IMR-90 (cell line): ENCODE measurements around the gene CRIM1. TPM values are rescaled to one million over a fixed set of nuclear protein-coding genes. Genes with fewer than 3 reads are reported as not detected.

ENCODE experiments used
- ATAC-seq: fragments of 200-7000 bp; cut with Tn5 transposase; 2 replicates; pipeline ENCODE4 v1.9.1; 2020; ENCODE audit warnings: low read depth, mild to moderate bottlenecking, moderate library complexity
- BruUV-seq: library from RNA; stranded (reverse); fragments of 400-500 nt; replicated peaks from 2 replicates; lab custom pipeline; 2021; lab: Mats Ljungman, UMichigan
- CTCF ChIA-PET: fragments of 300-600 bp; formaldehyde crosslinking; extraction: SDS; loops from one replicate; lab custom pipeline; 2021; ENCODE audit warnings: antibody characterized with exemption; lab: Yijun Ruan, JAX
- POLR2A ChIA-PET: fragments of 300-600 bp; sonication (Branson Sonifier 250); formaldehyde crosslinking; loops from one replicate; lab custom pipeline; 2022; ENCODE audit warnings: antibody characterized with exemption; ENCODE audit not compliant: unreplicated experiment; lab: Charles Lee
- DNase-seq: peaks from one replicate; pipeline ENCODE4 v3.0.0; 2013
- H2AFZ ChIP-seq: replicated peaks from 2 replicates; pipeline ENCODE3; 2013; ENCODE audit warnings: low read length, mild to moderate bottlenecking; ENCODE audit not compliant: poor library complexity
- H2AK5ac ChIP-seq: 2 replicates; pipeline ENCODE4 v1.6.1; 2013; ENCODE audit warnings: low read depth, low read length, inconsistent platforms
- H2AK9ac ChIP-seq: replicated peaks from 2 replicates; pipeline ENCODE3; 2013; ENCODE audit warnings: mild to moderate bottlenecking, low read depth, low read length, moderate library complexity; ENCODE audit not compliant: poor library complexity
- H2BK120ac ChIP-seq: 2 replicates; pipeline ENCODE4 v1.6.1; 2013; ENCODE audit warnings: low read depth, low read length, inconsistent platforms
- H2BK15ac ChIP-seq: 3 replicates; pipeline ENCODE4 v1.6.1; 2013; ENCODE audit warnings: low read depth, low read length, inconsistent platforms
- H2BK20ac ChIP-seq: 2 replicates; pipeline ENCODE4 v1.6.1; 2013; ENCODE audit warnings: low read depth, mild to moderate bottlenecking, inconsistent platforms, low read length, moderate library complexity
- H2BK5ac ChIP-seq: 2 replicates; pipeline ENCODE4 v1.6.1; 2013; ENCODE audit warnings: mild to moderate bottlenecking, low read depth, low read length, inconsistent platforms; ENCODE audit not compliant: poor library complexity, severe bottlenecking
- H3K14ac ChIP-seq: replicated peaks from 2 replicates; pipeline ENCODE4 v1.6.1; 2013; ENCODE audit warnings: low read depth, low read length, inconsistent platforms
- H3K18ac ChIP-seq: 2 replicates; pipeline ENCODE4 v1.6.1; 2013; ENCODE audit warnings: low read depth, low read length, control low read depth
- H3K23ac ChIP-seq: 2 replicates; pipeline ENCODE4 v1.6.1; 2013; ENCODE audit warnings: low read depth, low read length, inconsistent platforms
- H3K27ac ChIP-seq: 2 replicates; pipeline ENCODE4 v1.5.1; 2013; ENCODE audit warnings: mild to moderate bottlenecking, control low read depth, low read length; ENCODE audit not compliant: insufficient read depth
- H3K27me3 ChIP-seq: 2 replicates; pipeline ENCODE4 v1.6.1; 2013; ENCODE audit warnings: low read length; ENCODE audit not compliant: control insufficient read depth, insufficient read depth
- H3K36me3 ChIP-seq: 2 replicates; pipeline ENCODE4 v1.6.1; 2013; ENCODE audit warnings: low read length, mixed read lengths; ENCODE audit not compliant: control insufficient read depth, insufficient read depth
- H3K4ac ChIP-seq: 2 replicates; pipeline ENCODE4 v1.6.1; 2013; ENCODE audit warnings: low read depth, low read length, inconsistent platforms
- H3K4me1 ChIP-seq: 2 replicates; pipeline ENCODE4 v1.6.1; 2013; ENCODE audit warnings: low read length, mixed read lengths; ENCODE audit not compliant: control insufficient read depth, insufficient read depth
- H3K4me2 ChIP-seq: 2 replicates; pipeline ENCODE4 v1.6.1; 2013; ENCODE audit warnings: low read depth, mild to moderate bottlenecking, control low read depth, low read length, moderate library complexity
- H3K4me3 ChIP-seq: 2 replicates; pipeline ENCODE4 v1.5.1; 2013; ENCODE audit warnings: low read depth, mild to moderate bottlenecking, control low read depth, low read length, moderate library complexity; ENCODE audit not compliant: insufficient read depth
- H3K56ac ChIP-seq: 2 replicates; pipeline ENCODE4 v1.6.1; 2013; ENCODE audit warnings: low read length, inconsistent platforms; ENCODE audit not compliant: insufficient read depth; ENCODE audit errors: extremely low read depth
- H3K79me1 ChIP-seq, 2 experiments: 2 replicates each; pipeline ENCODE4 v1.6.1; 2013; ENCODE audit warnings: low read length in 2 of 2, inconsistent platforms in 1 of 2, low read depth in 1 of 2
- H3K9ac ChIP-seq: 2 replicates; pipeline ENCODE4 v1.6.1; 2013; ENCODE audit warnings: low read depth, low read length, control low read depth
- H3K9me1 ChIP-seq: 2 replicates; pipeline ENCODE4 v1.6.1; 2013; ENCODE audit warnings: low read length, inconsistent platforms; ENCODE audit not compliant: insufficient read depth
- H3K9me3 ChIP-seq: 2 replicates; pipeline ENCODE4 v1.6.1; 2013; ENCODE audit warnings: low read length; ENCODE audit not compliant: control insufficient read depth, insufficient read depth
- H4K20me1 ChIP-seq: 2 replicates; pipeline ENCODE4 v1.6.1; 2013; ENCODE audit warnings: low read length, inconsistent platforms; ENCODE audit not compliant: insufficient read depth
- H4K5ac ChIP-seq: 2 replicates; pipeline ENCODE4 v1.6.1; 2013; ENCODE audit warnings: mild to moderate bottlenecking, low read depth, low read length, control low read depth
- H4K8ac ChIP-seq, 2 experiments: 2 replicates each; pipeline ENCODE4 v1.6.1; 2013; ENCODE audit warnings: low read depth in 2 of 2, low read length in 2 of 2, control low read depth in 1 of 2, inconsistent platforms in 1 of 2
- H4K91ac ChIP-seq: 2 replicates; pipeline ENCODE4 v1.6.1; 2013; ENCODE audit warnings: low read depth, low read length, inconsistent platforms; ENCODE audit not compliant: insufficient read depth
- CHD1 ChIP-seq: IDR thresholded peaks from 2 replicates; pipeline ENCODE4 v1.6.1; 2012; ENCODE audit warnings: low read depth, low read length, improper control_type of control experiment
- FOS ChIP-seq: fragments of 150-350 bp; IDR thresholded peaks from 2 replicates; pipeline ENCODE4 v1.6.1; 2016; ENCODE audit warnings: low read depth, low read length
- MAFK ChIP-seq: IDR thresholded peaks from 2 replicates; pipeline ENCODE4 v1.6.1; 2012; ENCODE audit warnings: low read depth, low read length, improper control_type of control experiment
- RCOR1 ChIP-seq: IDR thresholded peaks from 2 replicates; pipeline ENCODE4 v1.6.1; 2012; ENCODE audit warnings: mild to moderate bottlenecking, low read length, improper control_type of control experiment; ENCODE audit not compliant: insufficient replicate concordance
- SMC3 ChIP-seq: fragments of 150-350 bp; IDR thresholded peaks from 2 replicates; pipeline ENCODE4 v1.6.1; 2016; ENCODE audit warnings: low read depth, mild to moderate bottlenecking, antibody characterized with exemption, low read length, moderate library complexity
- WGBS, 2 experiments: methylation state at CpG; one replicate each; pipeline versions ENCODE4 v1.1.5 to v1.1.7; 2013; ENCODE audit warnings: missing lambda C conversion rate in 2 of 2; ENCODE audit not compliant: insufficient read length in 1 of 2; ENCODE audit errors: extremely low coverage in 2 of 2; 5-methylcytosine and 5-hydroxymethylcytosine counted together
- dilution Hi-C: fragments of 300-500 bp; cut with HindIII; formaldehyde crosslinking; loops from one replicate; pipeline ENCODE4 v1.14.3; 2018; ENCODE audit warnings: low sequenced_read_pairs; ENCODE audit not compliant: unreplicated experiment
- in situ Hi-C: fragments of 300-500 bp; cut with MboI; formaldehyde crosslinking; loops from 3 replicates; pipeline ENCODE4 v1.14.3; 2019; ENCODE audit warnings: low sequenced_read_pairs, inconsistent platforms, mixed read lengths
- intact Hi-C: fragments of 100-400 bp; cut with micrococcal nuclease; formaldehyde crosslinking; loops from 2 replicates; pipeline ENCODE4 v1.10.0; 2022
- polyA plus RNA-seq, 3 experiments: library from polyadenylated mRNA; depleted of rRNA; stranded (reverse); fragments of >200 nt; gene quantifications; 2 replicates each; pipeline ENCODE4 v1.2.3, GENCODE V29; 2012; ENCODE audit warnings: low replicate concordance in 1 of 3
- total RNA-seq: library from RNA; depleted of rRNA; stranded (reverse); fragments of >200 nt; gene quantifications from 2 replicates; pipeline ENCODE4 v1.2.3, GENCODE V29; 2012
- TF ChIP-seq, protein P1 (sequence below): fragments of 150-350 bp; IDR thresholded peaks from 2 replicates; pipeline ENCODE4 v1.6.1; 2017; ENCODE audit warnings: mild to moderate bottlenecking, antibody characterized with exemption, low read length, low read depth

The CRIM1 gene
- total and polyA plus RNA-seq, 2 of the 4 experiments (the other 2 are of a cell fraction): 285 to 490 TPM

GRCh38 chr2:36455011-36455410 is 99.4 kb downstream of the CRIM1 start:
- Histone ChIP-seq H3K23ac (peak overlapping the region; percentile 69; the same call in 1 of the 2 replicates), H3K18ac (peak overlapping the region; percentile 58), H2BK5ac (peak overlapping the region; percentile 85), H3K4me2 (no peak overlapping the region), H3K27ac (peak overlapping the region; percentile 68; the same call in 1 of the 2 replicates), H4K20me1 (peaks cover 36% of the 10 kb centered on the region; the same call in 1 of the 2 replicates), H2BK20ac (peak overlapping the region; percentile 84; the same call in 1 of the 2 replicates), H2AK5ac (peak overlapping the region; percentile 92), H2AK9ac (no peak overlapping the region), H3K36me3 (peaks cover 29% of the 10 kb centered on the region), H3K27me3 (no peaks in the 10 kb centered on the region), H3K56ac (no peak overlapping the region; the same call in 1 of the 2 replicates), H2BK15ac (peak overlapping the region; percentile 41; the same call in 2 of the 3 replicates), H3K4ac (peak overlapping the region; percentile 98), H3K9ac (peak overlapping the region; percentile 28; the same call in 1 of the 2 replicates), H3K9me1 (peaks cover 35% of the 10 kb centered on the region), H2AFZ (no peak overlapping the region), H3K4me3 (no peak overlapping the region), H4K5ac (peak overlapping the region; percentile 62), H3K79me1 (peaks cover 40 to 83% of the 10 kb centered on the region in 2 experiments; a peak in 3 of 4 replicates), H4K8ac (peak overlapping the region; percentile 16 to 95; a peak in 3 of 4 replicates), H2BK120ac (peak overlapping the region; percentile 96; the same call in 1 of the 2 replicates), H3K4me1 (peaks cover 48% of the 10 kb centered on the region), H3K14ac (peak overlapping the region; percentile 93; the same call in 1 of the 2 replicates), H4K91ac (peak overlapping the region; percentile 81), H3K9me3 (no peaks in the 10 kb centered on the region)
- ChIA-PET POLR2A (no interaction called here), CTCF (no interaction called here)
- WGBS, 2 experiments: 80% methylated on average over 2 of the region's 4 CpGs; no CpG with 5 or more reads in 1 of the 2 experiments
- intact Hi-C loops (no loop called here), dilution Hi-C loops (no loop called here), in situ Hi-C loops (no loop called here)
- TF ChIP-seq MAFK: no peak
- TF ChIP-seq FOS: no peak
- TF ChIP-seq, protein P1, sequence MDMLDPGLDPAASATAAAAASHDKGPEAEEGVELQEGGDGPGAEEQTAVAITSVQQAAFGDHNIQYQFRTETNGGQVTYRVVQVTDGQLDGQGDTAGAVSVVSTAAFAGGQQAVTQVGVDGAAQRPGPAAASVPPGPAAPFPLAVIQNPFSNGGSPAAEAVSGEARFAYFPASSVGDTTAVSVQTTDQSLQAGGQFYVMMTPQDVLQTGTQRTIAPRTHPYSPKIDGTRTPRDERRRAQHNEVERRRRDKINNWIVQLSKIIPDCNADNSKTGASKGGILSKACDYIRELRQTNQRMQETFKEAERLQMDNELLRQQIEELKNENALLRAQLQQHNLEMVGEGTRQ: no peak
- TF ChIP-seq SMC3: no peak
- TF ChIP-seq RCOR1: no peak
- TF ChIP-seq CHD1: no peak
- ATAC-seq: no peak
- no TSS peak for BruUV-seq
- DNase-seq: no peak
